GM12878 (cell line): ENCODE measurements around the gene FLAD1. TPM values are rescaled to one million over a fixed set of nuclear protein-coding genes. Genes with fewer than 3 reads are reported as not detected.

Source experiments
- ATF2 ChIP-seq: IDR thresholded peaks from 2 replicates; pipeline ENCODE4 v1.6.1; 2012; ENCODE audit warnings: low read length, inconsistent platforms
- CHD4 ChIP-seq: fragments of 200-600 bp; sonication (generic); IDR thresholded peaks from 2 replicates; pipeline ENCODE4 v1.6.1; 2016; ENCODE audit warnings: mild to moderate bottlenecking
- CREB1 ChIP-seq: IDR thresholded peaks from 2 replicates; pipeline ENCODE4 v1.6.1; 2012; ENCODE audit warnings: low read depth, mild to moderate bottlenecking, inconsistent platforms
- CUX1 ChIP-seq: IDR thresholded peaks from 2 replicates; pipeline ENCODE4 v1.6.1; 2012; ENCODE audit warnings: improper control_type of control experiment, low read depth, low read length; ENCODE audit not compliant: insufficient replicate concordance
- FOXK2 ChIP-seq: fragments of 450-650 bp; IDR thresholded peaks from 2 replicates; pipeline ENCODE4 v1.6.1; 2017; ENCODE audit warnings: mild to moderate bottlenecking, moderate library complexity
- IKZF1 ChIP-seq: fragments of 450-650 bp; conservative IDR thresholded peaks from 2 replicates; pipeline ENCODE4 v1.6.1; 2017; ENCODE audit warnings: antibody characterized with exemption, mild to moderate bottlenecking
- IKZF2 ChIP-seq, 2 experiments: fragments of 450-650 bp; IDR thresholded peaks; 2 replicates each; pipeline ENCODE4 v1.6.1; 2017; ENCODE audit warnings: mild to moderate bottlenecking in 2 of 2, moderate library complexity in 2 of 2
- IRF3 ChIP-seq: fragments of 450-650 bp; IDR thresholded peaks from 2 replicates; pipeline ENCODE4 v1.6.1; 2014; ENCODE audit warnings: mild to moderate bottlenecking
- IRF4 ChIP-seq: IDR thresholded peaks from 2 replicates; pipeline ENCODE4 v1.6.1; 2011; ENCODE audit warnings: low read depth, low read length
- MEF2A ChIP-seq: IDR thresholded peaks from 2 replicates; pipeline ENCODE4 v1.6.1; 2011; ENCODE audit warnings: low read depth, mild to moderate bottlenecking, low read length, moderate library complexity; ENCODE audit not compliant: insufficient read depth
- MEF2B ChIP-seq: fragments of 450-650 bp; IDR thresholded peaks from 2 replicates; pipeline ENCODE4 v1.6.1; 2018; ENCODE audit warnings: mild to moderate bottlenecking, moderate library complexity; ENCODE audit not compliant: partially characterized antibody, poor library complexity, severe bottlenecking
- NFIC ChIP-seq: IDR thresholded peaks from 2 replicates; pipeline ENCODE4 v1.6.1; 2012; ENCODE audit warnings: low read depth, mild to moderate bottlenecking, inconsistent platforms, low read length, moderate library complexity
- NR2C1 ChIP-seq: fragments of 450-650 bp; IDR thresholded peaks from 2 replicates; pipeline ENCODE4 v1.6.1; 2017; ENCODE audit warnings: antibody characterized with exemption, mild to moderate bottlenecking, moderate library complexity
- RAD21 ChIP-seq: IDR thresholded peaks from 2 replicates; pipeline ENCODE4 v1.6.1; 2011; ENCODE audit warnings: mild to moderate bottlenecking, low read depth, low read length, moderate library complexity; ENCODE audit not compliant: insufficient read depth
- SMC3 ChIP-seq: IDR thresholded peaks from 2 replicates; pipeline ENCODE4 v1.6.1; 2011; ENCODE audit warnings: low read length, improper control_type of control experiment, borderline replicate concordance
- SUZ12 ChIP-seq: fragments of 200-600 bp; sonication (generic); IDR thresholded peaks from one replicate; pipeline ENCODE4 v1.6.1; 2018; ENCODE audit warnings: antibody characterized with exemption, mild to moderate bottlenecking; ENCODE audit not compliant: unreplicated experiment
- TAF1 ChIP-seq: IDR thresholded peaks from 2 replicates; pipeline ENCODE4 v1.6.1; 2011; ENCODE audit warnings: mild to moderate bottlenecking, low read depth, low read length, borderline replicate concordance
- TCF7 ChIP-seq: IDR thresholded peaks from 2 replicates; pipeline ENCODE4 v1.6.1; 2014; ENCODE audit warnings: antibody characterized with exemption, borderline replicate concordance
- ZBTB4 ChIP-seq: fragments of 450-650 bp; formaldehyde crosslinking; IDR thresholded peaks from 2 replicates; pipeline ENCODE4 v1.4.0; 2022; ENCODE audit warnings: mild to moderate bottlenecking, moderate library complexity
- ZNF217 ChIP-seq: fragments of 450-650 bp; IDR thresholded peaks from 2 replicates; pipeline ENCODE4 v1.6.1; 2017; ENCODE audit warnings: antibody characterized with exemption, mild to moderate bottlenecking
- polyA plus RNA-seq, 11 experiments: library from polyadenylated mRNA; depleted of rRNA in 4 of 11; unstranded in 6 of 11; stranded (reverse) in 5 of 11; fragments of >200 nt; fragmentation: Nextera tagmentation in 4 of 11; fragmentation: Illumina TruSeq in 1 of 11; extraction: Ambion mirVana in 4 of 11; extraction: Trizol in 1 of 11; gene quantifications; 1 replicate in 1 of 11; 2 replicates in 10 of 11; pipeline versions ENCODE4 v1.2.1 to v1.2.3, GENCODE V29; 2011 to 2016; ENCODE audit warnings: inconsistent platforms in 2 of 11, missing spikeins in 2 of 11, low read depth in 1 of 11
- total RNA-seq, 4 experiments: library from RNA; depleted of rRNA in 3 of 4; stranded (reverse); fragments of >200 nt in 3 of 4; fragmentation: Illumina TruSeq in 1 of 4; extraction: Trizol in 1 of 4; gene quantifications; 2 replicates each; pipeline versions ENCODE4 v1.2.1 to v1.2.3, GENCODE V29; 2013 to 2021

FLAD1 gene
- total and polyA plus RNA-seq, 10 of the 15 experiments (the other 5 are each of a cell fraction or from before 2014, with no cell fraction given), result 22.9 to 93.4 (median 56.6) TPM

- peak; percentile 53 for TF ChIP-seq MEF2B
- no peak for TF ChIP-seq ZBTB4 (CRISPR knock-in tag)
- TF ChIP-seq TAF1, result 0 out of 2 replicates have a peak, but pooled peaks have one; percentile 1
- no peak for TF ChIP-seq ATF2
- TF ChIP-seq CREB1, result no peak
- TF ChIP-seq FOXK2, result no peak
- TF ChIP-seq CUX1, result no peak
- no peak for TF ChIP-seq IRF3
- TF ChIP-seq IRF4, result 0 out of 2 replicates have a peak, but pooled peaks have one; percentile 6
- TF ChIP-seq NFIC, result no peak
- 0 out of 2 replicates have a peak, but pooled peaks have one; percentile 9 for TF ChIP-seq SMC3
- TF ChIP-seq IKZF2 (IDR thresholded peaks at IDR 0.05), result peak; percentile 24 to 44; a peak in 3 of 4 replicates
- no peak for TF ChIP-seq CHD4
- TF ChIP-seq NR2C1, result no peak
- TF ChIP-seq TCF7, result peak; percentile 71; the same call in 1 of the 2 replicates
- no peak for TF ChIP-seq ZNF217
- peak; percentile 40 for TF ChIP-seq IKZF1
- TF ChIP-seq MEF2A, result peak; percentile 49; the same call in 1 of the 2 replicates
- no peak for TF ChIP-seq RAD21
- TF ChIP-seq SUZ12, result no peak
Measured at GRCh38 chr1:154940651-154941194, 42.4 kb upstream of the FLAD1 start (continued).
